PC-3 (cell line): Measurements from ENCODE around the gene USH1G. TPM values are rescaled to one million over a fixed set of nuclear protein-coding genes. Genes with fewer than 3 reads are reported as not detected.

Experiments used
- ATAC-seq: fragments of 200-7000 bp; cut with Tn5 transposase; 2 replicates; pipeline ENCODE4 v1.9.1; 2020; ENCODE audit warnings: mild to moderate bottlenecking, moderate library complexity
- BruUV-seq: library from RNA; stranded (reverse); fragments of 400-500 nt; replicated peaks from 2 replicates; lab custom pipeline; 2021; lab: Mats Ljungman, UMichigan
- CTCF ChIA-PET: fragments of 300-600 bp; sonication (Branson Sonifier 250); formaldehyde crosslinking; loops from one replicate; lab custom pipeline; 2022; ENCODE audit warnings: antibody characterized with exemption; lab: Charles Lee
- POLR2A ChIA-PET: fragments of 300-600 bp; sonication (Branson Sonifier 250); formaldehyde crosslinking; loops from one replicate; lab custom pipeline; 2022; ENCODE audit warnings: antibody characterized with exemption; ENCODE audit not compliant: unreplicated experiment; lab: Charles Lee
- DNase-seq: peaks from one replicate; pipeline ENCODE4 v3.0.0-alpha.2; 2015
- H2AFZ ChIP-seq: fragments of 300-600 bp; sonication (generic); 2 replicates; pipeline ENCODE4 v1.6.0; 2016; ENCODE audit warnings: antibody characterized with exemption, low read length
- H3F3A ChIP-seq: fragments of 300-600 bp; sonication (generic); one replicate; pipeline ENCODE4 v1.6.0; 2017; ENCODE audit warnings: antibody characterized with exemption, low read length, control low read depth, mild to moderate bottlenecking; ENCODE audit not compliant: unreplicated experiment
- H3K27ac ChIP-seq: fragments of 300-600 bp; sonication (generic); 2 replicates; pipeline ENCODE4 v1.5.1; 2016; ENCODE audit warnings: mild to moderate bottlenecking, low read length
- H3K27me3 ChIP-seq: fragments of 300-600 bp; sonication (generic); 2 replicates; pipeline ENCODE4 v1.6.1; 2016; ENCODE audit warnings: low read length, mixed read lengths
- H3K36me3 ChIP-seq: fragments of 300-600 bp; sonication (generic); 2 replicates; pipeline ENCODE4 v1.6.1; 2016; ENCODE audit warnings: low read depth, mixed run types, low read length, mixed read lengths
- H3K4me1 ChIP-seq: fragments of 300-600 bp; sonication (generic); 2 replicates; pipeline ENCODE4 v1.5.1; 2016; ENCODE audit warnings: low read length; ENCODE audit not compliant: insufficient read depth
- H3K4me2 ChIP-seq: fragments of 300-600 bp; sonication (generic); 2 replicates; pipeline ENCODE4 v1.6.0; 2016; ENCODE audit warnings: low read length
- H3K4me3 ChIP-seq: fragments of 300-600 bp; sonication (generic); 2 replicates; pipeline ENCODE4 v1.5.1; 2016; ENCODE audit warnings: mild to moderate bottlenecking, low read length, mixed read lengths
- H3K79me2 ChIP-seq: fragments of 300-600 bp; sonication (generic); 2 replicates; pipeline ENCODE4 v1.6.1; 2017; ENCODE audit warnings: low read length, mixed read lengths
- H3K9ac ChIP-seq: fragments of 300-600 bp; sonication (generic); 2 replicates; pipeline ENCODE4 v1.6.0; 2016; ENCODE audit warnings: mild to moderate bottlenecking, low read length
- H3K9me2 ChIP-seq: fragments of 300-600 bp; sonication (generic); replicated peaks from 2 replicates; pipeline ENCODE4 v1.6.1; 2016; ENCODE audit warnings: mixed run types, low read length, mixed read lengths
- H3K9me3 ChIP-seq: fragments of 300-600 bp; sonication (generic); 2 replicates; pipeline ENCODE4 v1.6.1; 2016; ENCODE audit warnings: low read length, mixed read lengths
- H4K20me1 ChIP-seq: fragments of 300-600 bp; sonication (generic); 2 replicates; pipeline ENCODE4 v1.6.1; 2016; ENCODE audit warnings: low read length, mixed read lengths
- EZH2 ChIP-seq: fragments of 300-600 bp; sonication (generic); IDR thresholded peaks from one replicate; pipeline ENCODE4 v1.6.1; 2017; ENCODE audit warnings: antibody characterized with exemption, mild to moderate bottlenecking, low read length; ENCODE audit not compliant: unreplicated experiment
- EZH2phosphoT487 ChIP-seq: fragments of 300-600 bp; sonication (generic); IDR thresholded peaks from 2 replicates; pipeline ENCODE4 v1.6.1; 2018; ENCODE audit warnings: mild to moderate bottlenecking, antibody characterized with exemption, low read length, borderline replicate concordance
- intact Hi-C: fragments of 100-400 bp; cut with micrococcal nuclease; formaldehyde crosslinking; loops from 2 replicates; pipeline ENCODE4 v1.9.0; 2023
- total RNA-seq: library from RNA; depleted of rRNA; stranded (reverse); fragments of >200 nt; gene quantifications from 2 replicates; pipeline ENCODE4 v1.2.3, GENCODE V29; 2014
- TF ChIP-seq, protein P1 (sequence below): fragments of 300-600 bp; sonication (generic); conservative IDR thresholded peaks from 2 replicates; pipeline ENCODE4 v1.5.1; 2017; ENCODE audit warnings: antibody characterized with exemption, low read depth, mild to moderate bottlenecking, low read length

USH1G gene
- total RNA-seq, 1 experiment from 2014 or later, result 0.04 TPM

DNA sequence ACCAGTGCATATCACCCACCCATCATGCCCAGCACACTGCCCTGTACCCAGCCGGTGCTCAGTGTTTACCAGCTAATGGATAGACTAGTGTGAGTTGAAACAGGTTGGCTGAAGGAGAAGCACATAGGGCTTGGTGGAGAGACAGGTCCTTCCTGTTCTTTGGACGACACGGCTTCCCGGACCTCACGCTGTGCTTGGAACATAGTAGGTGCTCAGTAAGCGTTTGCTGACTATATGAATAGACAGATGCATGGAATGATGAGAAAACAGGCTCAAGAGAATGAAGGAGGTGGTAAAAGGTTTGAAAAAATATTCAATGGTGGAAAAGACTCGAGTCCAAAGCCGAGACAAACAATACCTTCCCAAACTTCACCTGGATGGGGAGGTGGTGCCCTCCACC lies 22.8 kb downstream of the USH1G start:
- intact Hi-C loops, result no loop called here
- Histone ChIP-seq H2AFZ (no peak overlapping the region), H3K27me3 (peaks cover 18% of the 10 kb centered on the region), H3K9me3 (no peaks in the 10 kb centered on the region), H3K36me3 (no peaks in the 10 kb centered on the region), H3K4me1 (no peaks in the 10 kb centered on the region), H3F3A (no peaks in the 10 kb centered on the region), H3K79me2 (no peaks in the 10 kb centered on the region), H3K4me3 (no peak overlapping the region), H3K9me2 (no peaks in the 10 kb centered on the region), H3K9ac (no peak overlapping the region), H3K27ac (no peak overlapping the region), H4K20me1 (no peaks in the 10 kb centered on the region), H3K4me2 (no peak overlapping the region)
- no TSS peak for BruUV-seq
- no peak for TF ChIP-seq EZH2
- TF ChIP-seq EZH2phosphoT487, result no peak
- TF ChIP-seq, protein P1, sequence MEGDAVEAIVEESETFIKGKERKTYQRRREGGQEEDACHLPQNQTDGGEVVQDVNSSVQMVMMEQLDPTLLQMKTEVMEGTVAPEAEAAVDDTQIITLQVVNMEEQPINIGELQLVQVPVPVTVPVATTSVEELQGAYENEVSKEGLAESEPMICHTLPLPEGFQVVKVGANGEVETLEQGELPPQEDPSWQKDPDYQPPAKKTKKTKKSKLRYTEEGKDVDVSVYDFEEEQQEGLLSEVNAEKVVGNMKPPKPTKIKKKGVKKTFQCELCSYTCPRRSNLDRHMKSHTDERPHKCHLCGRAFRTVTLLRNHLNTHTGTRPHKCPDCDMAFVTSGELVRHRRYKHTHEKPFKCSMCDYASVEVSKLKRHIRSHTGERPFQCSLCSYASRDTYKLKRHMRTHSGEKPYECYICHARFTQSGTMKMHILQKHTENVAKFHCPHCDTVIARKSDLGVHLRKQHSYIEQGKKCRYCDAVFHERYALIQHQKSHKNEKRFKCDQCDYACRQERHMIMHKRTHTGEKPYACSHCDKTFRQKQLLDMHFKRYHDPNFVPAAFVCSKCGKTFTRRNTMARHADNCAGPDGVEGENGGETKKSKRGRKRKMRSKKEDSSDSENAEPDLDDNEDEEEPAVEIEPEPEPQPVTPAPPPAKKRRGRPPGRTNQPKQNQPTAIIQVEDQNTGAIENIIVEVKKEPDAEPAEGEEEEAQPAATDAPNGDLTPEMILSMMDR, result no peak
- DNase-seq (no peak), ATAC-seq (no peak)
- ChIA-PET POLR2A (no interaction called here), CTCF (no interaction called here)

DNA sequence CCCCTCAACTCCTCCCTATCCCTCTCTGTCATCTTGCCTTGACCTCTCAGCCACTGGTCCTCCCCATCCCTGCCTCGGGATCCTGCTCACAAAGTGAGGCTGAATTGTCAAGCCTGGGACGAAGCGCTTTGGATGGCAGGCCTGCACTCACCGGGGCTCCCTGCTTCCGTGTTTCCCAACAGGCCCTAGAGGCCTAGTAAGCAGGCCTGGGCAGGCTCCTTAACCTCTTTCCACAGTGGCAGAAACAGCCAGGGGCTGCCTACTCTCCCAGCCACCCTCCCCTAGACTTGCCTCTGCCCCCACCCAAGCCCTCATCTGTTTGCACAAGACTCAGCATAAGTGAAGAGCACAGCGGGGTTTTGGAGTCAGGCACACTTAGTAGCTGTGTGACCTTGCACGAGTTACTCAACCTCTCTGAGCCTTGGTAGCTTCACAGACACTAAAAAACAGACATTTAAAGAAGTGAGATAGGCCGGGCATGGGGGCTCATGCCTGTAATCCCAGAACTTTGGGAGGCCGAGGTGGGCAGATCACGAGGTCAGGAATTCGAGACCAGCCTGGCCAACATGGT lies 24.6 kb downstream of the USH1G start:
- BruUV-seq, result no TSS peak
- ATAC-seq (no peak), DNase-seq (no peak)
- H3K4me3 ChIP-seq, result no peak overlapping the region
- H3F3A ChIP-seq, result no peaks in the 10 kb centered on the region
- TF ChIP-seq EZH2, result no peak
- TF ChIP-seq EZH2phosphoT487, result no peak
- TF ChIP-seq, protein P1, result no peak
- H3K4me1 ChIP-seq, result no peaks in the 10 kb centered on the region
- no peak overlapping the region for H2AFZ ChIP-seq
- no peaks in the 10 kb centered on the region for H3K79me2 ChIP-seq
- ChIA-PET CTCF (no interaction called here), POLR2A (no interaction called here)
- H3K9ac ChIP-seq, result no peak overlapping the region
- H3K36me3 ChIP-seq, result no peaks in the 10 kb centered on the region
- H3K27ac ChIP-seq, result no peak overlapping the region
- no peak overlapping the region for H3K4me2 ChIP-seq
- H3K9me3 ChIP-seq, result no peaks in the 10 kb centered on the region
- peaks cover 32% of the 10 kb centered on the region for H3K27me3 ChIP-seq
- H3K9me2 ChIP-seq, result no peaks in the 10 kb centered on the region
- intact Hi-C loops, result no loop called here
- no peaks in the 10 kb centered on the region for H4K20me1 ChIP-seq

DNA sequence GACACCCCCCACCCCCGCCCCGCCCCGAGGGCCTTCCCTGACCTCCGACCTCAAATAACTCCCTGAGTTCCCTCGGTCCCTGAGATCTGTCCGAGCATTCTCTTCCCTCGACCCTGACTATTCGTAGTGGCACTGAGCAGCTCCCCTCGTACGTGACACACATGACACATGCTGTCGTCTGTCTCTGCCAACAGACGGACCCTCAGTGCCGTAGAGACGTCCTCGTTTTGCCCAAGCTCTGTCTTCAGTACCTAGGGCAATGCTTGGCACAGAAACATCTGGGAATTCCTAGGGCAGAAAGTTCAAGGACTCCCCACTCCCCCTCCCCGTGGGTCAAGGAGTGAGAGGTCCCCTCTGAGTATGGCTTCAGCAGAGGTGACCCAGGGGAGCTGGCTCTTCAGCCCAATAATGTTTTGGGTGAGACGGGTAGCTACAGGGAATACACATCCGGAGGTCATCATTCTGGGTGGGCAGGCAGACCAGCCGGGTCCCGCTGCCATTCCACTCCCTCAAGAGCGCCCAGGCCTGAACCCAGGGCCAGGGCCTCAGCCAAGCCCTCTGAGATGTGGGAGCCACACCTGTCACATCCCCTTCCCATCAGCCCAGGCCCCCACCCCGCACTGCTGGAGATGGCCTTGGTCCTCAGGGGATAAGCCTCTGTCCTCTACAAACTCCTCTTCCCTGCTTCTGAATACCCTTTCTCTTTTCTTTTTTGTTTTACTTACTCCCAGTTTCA lies 29.0 kb downstream of the USH1G start:
- Histone ChIP-seq H3K79me2 (no peaks in the 10 kb centered on the region), H3K4me2 (no peak overlapping the region), H2AFZ (no peak overlapping the region), H3K4me3 (no peak overlapping the region), H3K9ac (no peak overlapping the region), H3K4me1 (no peaks in the 10 kb centered on the region), H4K20me1 (no peaks in the 10 kb centered on the region), H3K27me3 (peaks cover 44% of the 10 kb centered on the region), H3K9me2 (no peaks in the 10 kb centered on the region), H3F3A (no peaks in the 10 kb centered on the region), H3K36me3 (no peaks in the 10 kb centered on the region), H3K9me3 (no peaks in the 10 kb centered on the region), H3K27ac (no peak overlapping the region)
- ChIA-PET CTCF (no interaction called here), POLR2A (no interaction called here)
- no peak for TF ChIP-seq EZH2
- TF ChIP-seq EZH2phosphoT487, result no peak
- TF ChIP-seq, protein P1, result no peak
- ATAC-seq (no peak), DNase-seq (no peak)
- intact Hi-C loops, result no loop called here
- no TSS peak for BruUV-seq
